H1 (cell line): Measurements from ENCODE around the gene GNG7. TPM values are rescaled to one million over a fixed set of nuclear protein-coding genes. Genes with fewer than 3 reads are reported as not detected.

Experiments
- POLR2A ChIP-seq, 2 experiments: IDR thresholded peaks; 1 replicate in 1 of 2; 2 replicates in 1 of 2; pipeline ENCODE4 v1.6.1; 2011; ENCODE audit warnings: low read depth in 2 of 2, low read length in 2 of 2, mild to moderate bottlenecking in 2 of 2; ENCODE audit errors: control extremely low read depth in 1 of 2
- RNF2 ChIP-seq: fragments of 200-900, 300-1000 bp; sonication (generic); IDR thresholded peaks from 2 replicates; pipeline ENCODE4 v1.7.1; 2016; ENCODE audit warnings: borderline replicate concordance, low read depth, mild to moderate bottlenecking, antibody characterized with exemption, low read length; ENCODE audit not compliant: poor library complexity, severe bottlenecking; ENCODE audit errors: missing control alignments
- SIRT6 ChIP-seq: IDR thresholded peaks from one replicate; pipeline ENCODE4 v1.7.1; 2012; ENCODE audit warnings: low read length, inconsistent platforms
- SP4 ChIP-seq: IDR thresholded peaks from 2 replicates; pipeline ENCODE4 v1.6.1; 2012; ENCODE audit warnings: low read length, inconsistent platforms
- polyA plus RNA-seq, 7 experiments: library from polyadenylated mRNA; depleted of rRNA in 3 of 7; stranded (reverse) in 5 of 7; unstranded in 2 of 7; fragments of >200 nt in 5 of 7; fragments of 200-250 nt in 2 of 7; gene quantifications; 1 replicate in 5 of 7; 2 replicates in 1 of 7; 4 replicates in 1 of 7; pipeline versions ENCODE4 v1.2.1 to v1.2.3, GENCODE V29; 2011 to 2013; ENCODE audit warnings: missing spikeins in 2 of 7, mixed read lengths in 2 of 7
- total RNA-seq: library from RNA; stranded (reverse); fragmentation: NEBNext Ultra II Directional; extraction: Animal tissue kit (Norgen Biotek cat#: 25700); gene quantifications from 2 replicates; pipeline ENCODE4 v1.2.1, GENCODE V29; 2021
- TF ChIP-seq, protein P1 (sequence below): fragments of 300-600 bp; sonication (generic); IDR thresholded peaks from 2 replicates; pipeline ENCODE4 v1.7.1; 2012; ENCODE audit warnings: low read length, moderate library complexity, mild to moderate bottlenecking, inconsistent platforms; ENCODE audit not compliant: insufficient replicate concordance
- TF ChIP-seq, protein P2 (sequence below): IDR thresholded peaks from 2 replicates; pipeline ENCODE4 v1.6.1; 2012; ENCODE audit warnings: low read length, inconsistent platforms

The GNG7 gene
- total and polyA plus RNA-seq, 2 of the 8 experiments (the other 6 are each of a cell fraction or from before 2014, with no cell fraction given) = 2.8 to 7.8 TPM

DNA sequence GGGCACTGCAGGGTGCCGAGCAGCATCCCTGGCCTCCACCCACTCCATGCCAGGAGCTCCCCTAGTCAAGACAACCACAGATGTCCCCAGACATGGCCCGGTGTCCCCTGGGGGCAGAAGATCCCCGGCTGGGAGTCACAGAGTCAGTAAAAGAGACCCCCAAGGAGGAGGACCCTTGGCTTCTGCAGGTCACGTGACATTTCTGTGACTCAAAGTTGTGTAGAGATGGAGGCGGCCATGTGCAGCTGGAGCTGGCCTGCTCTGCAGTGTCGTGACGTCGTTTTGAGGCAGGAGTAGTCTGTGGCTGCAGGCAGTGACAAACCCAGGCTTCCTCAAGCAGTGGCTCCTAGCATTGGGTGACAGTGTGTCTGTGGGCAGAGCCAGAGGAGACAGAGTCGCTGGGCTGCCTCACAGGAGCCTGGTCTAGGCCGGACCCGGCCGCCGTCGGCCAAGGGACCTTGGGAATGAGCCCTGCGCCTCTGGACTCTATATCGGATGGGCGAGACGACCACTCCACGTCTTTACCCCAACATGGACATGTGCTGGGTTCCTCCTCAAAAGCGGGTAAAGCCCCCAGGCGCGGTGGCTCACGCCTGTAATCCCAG is 26.4 kb upstream of the GNG7 start (continued):
- TF ChIP-seq, protein P1, sequence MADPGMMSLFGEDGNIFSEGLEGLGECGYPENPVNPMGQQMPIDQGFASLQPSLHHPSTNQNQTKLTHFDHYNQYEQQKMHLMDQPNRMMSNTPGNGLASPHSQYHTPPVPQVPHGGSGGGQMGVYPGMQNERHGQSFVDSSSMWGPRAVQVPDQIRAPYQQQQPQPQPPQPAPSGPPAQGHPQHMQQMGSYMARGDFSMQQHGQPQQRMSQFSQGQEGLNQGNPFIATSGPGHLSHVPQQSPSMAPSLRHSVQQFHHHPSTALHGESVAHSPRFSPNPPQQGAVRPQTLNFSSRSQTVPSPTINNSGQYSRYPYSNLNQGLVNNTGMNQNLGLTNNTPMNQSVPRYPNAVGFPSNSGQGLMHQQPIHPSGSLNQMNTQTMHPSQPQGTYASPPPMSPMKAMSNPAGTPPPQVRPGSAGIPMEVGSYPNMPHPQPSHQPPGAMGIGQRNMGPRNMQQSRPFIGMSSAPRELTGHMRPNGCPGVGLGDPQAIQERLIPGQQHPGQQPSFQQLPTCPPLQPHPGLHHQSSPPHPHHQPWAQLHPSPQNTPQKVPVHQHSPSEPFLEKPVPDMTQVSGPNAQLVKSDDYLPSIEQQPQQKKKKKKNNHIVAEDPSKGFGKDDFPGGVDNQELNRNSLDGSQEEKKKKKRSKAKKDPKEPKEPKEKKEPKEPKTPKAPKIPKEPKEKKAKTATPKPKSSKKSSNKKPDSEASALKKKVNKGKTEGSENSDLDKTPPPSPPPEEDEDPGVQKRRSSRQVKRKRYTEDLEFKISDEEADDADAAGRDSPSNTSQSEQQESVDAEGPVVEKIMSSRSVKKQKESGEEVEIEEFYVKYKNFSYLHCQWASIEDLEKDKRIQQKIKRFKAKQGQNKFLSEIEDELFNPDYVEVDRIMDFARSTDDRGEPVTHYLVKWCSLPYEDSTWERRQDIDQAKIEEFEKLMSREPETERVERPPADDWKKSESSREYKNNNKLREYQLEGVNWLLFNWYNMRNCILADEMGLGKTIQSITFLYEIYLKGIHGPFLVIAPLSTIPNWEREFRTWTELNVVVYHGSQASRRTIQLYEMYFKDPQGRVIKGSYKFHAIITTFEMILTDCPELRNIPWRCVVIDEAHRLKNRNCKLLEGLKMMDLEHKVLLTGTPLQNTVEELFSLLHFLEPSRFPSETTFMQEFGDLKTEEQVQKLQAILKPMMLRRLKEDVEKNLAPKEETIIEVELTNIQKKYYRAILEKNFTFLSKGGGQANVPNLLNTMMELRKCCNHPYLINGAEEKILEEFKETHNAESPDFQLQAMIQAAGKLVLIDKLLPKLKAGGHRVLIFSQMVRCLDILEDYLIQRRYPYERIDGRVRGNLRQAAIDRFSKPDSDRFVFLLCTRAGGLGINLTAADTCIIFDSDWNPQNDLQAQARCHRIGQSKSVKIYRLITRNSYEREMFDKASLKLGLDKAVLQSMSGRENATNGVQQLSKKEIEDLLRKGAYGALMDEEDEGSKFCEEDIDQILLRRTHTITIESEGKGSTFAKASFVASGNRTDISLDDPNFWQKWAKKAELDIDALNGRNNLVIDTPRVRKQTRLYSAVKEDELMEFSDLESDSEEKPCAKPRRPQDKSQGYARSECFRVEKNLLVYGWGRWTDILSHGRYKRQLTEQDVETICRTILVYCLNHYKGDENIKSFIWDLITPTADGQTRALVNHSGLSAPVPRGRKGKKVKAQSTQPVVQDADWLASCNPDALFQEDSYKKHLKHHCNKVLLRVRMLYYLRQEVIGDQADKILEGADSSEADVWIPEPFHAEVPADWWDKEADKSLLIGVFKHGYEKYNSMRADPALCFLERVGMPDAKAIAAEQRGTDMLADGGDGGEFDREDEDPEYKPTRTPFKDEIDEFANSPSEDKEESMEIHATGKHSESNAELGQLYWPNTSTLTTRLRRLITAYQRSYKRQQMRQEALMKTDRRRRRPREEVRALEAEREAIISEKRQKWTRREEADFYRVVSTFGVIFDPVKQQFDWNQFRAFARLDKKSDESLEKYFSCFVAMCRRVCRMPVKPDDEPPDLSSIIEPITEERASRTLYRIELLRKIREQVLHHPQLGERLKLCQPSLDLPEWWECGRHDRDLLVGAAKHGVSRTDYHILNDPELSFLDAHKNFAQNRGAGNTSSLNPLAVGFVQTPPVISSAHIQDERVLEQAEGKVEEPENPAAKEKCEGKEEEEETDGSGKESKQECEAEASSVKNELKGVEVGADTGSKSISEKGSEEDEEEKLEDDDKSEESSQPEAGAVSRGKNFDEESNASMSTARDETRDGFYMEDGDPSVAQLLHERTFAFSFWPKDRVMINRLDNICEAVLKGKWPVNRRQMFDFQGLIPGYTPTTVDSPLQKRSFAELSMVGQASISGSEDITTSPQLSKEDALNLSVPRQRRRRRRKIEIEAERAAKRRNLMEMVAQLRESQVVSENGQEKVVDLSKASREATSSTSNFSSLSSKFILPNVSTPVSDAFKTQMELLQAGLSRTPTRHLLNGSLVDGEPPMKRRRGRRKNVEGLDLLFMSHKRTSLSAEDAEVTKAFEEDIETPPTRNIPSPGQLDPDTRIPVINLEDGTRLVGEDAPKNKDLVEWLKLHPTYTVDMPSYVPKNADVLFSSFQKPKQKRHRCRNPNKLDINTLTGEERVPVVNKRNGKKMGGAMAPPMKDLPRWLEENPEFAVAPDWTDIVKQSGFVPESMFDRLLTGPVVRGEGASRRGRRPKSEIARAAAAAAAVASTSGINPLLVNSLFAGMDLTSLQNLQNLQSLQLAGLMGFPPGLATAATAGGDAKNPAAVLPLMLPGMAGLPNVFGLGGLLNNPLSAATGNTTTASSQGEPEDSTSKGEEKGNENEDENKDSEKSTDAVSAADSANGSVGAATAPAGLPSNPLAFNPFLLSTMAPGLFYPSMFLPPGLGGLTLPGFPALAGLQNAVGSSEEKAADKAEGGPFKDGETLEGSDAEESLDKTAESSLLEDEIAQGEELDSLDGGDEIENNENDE = no peak
- TF ChIP-seq, protein P2, sequence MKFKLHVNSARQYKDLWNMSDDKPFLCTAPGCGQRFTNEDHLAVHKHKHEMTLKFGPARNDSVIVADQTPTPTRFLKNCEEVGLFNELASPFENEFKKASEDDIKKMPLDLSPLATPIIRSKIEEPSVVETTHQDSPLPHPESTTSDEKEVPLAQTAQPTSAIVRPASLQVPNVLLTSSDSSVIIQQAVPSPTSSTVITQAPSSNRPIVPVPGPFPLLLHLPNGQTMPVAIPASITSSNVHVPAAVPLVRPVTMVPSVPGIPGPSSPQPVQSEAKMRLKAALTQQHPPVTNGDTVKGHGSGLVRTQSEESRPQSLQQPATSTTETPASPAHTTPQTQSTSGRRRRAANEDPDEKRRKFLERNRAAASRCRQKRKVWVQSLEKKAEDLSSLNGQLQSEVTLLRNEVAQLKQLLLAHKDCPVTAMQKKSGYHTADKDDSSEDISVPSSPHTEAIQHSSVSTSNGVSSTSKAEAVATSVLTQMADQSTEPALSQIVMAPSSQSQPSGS = no peak
- no peak for TF ChIP-seq SIRT6
- TF ChIP-seq RNF2 = no peak
- TF ChIP-seq SP4 = no peak
- TF ChIP-seq POLR2A (IDR thresholded peaks at IDR 0.05; ENCODE audit: control extremely low read depth in 1 of 2, low read depth in 2 of 2, low read length in 2 of 2) = no peak
